ENCODE data around the gene CDH8. TPM values are rescaled to one million over a fixed set of nuclear protein-coding genes. Genes with fewer than 3 reads are reported as not detected.

The CDH8 gene
- total RNA-seq, 4 donors from 2014 or later = not detected

GRCh38 chr16:62068747-62069146 lies 32.5 kb upstream of the CDH8 start:
- intact Hi-C loops (cut with DNase I) = no loop called here
- TF ChIP-seq POLR2A (IDR thresholded peaks at IDR 0.05) = no peak
- TF ChIP-seq, protein P1, sequence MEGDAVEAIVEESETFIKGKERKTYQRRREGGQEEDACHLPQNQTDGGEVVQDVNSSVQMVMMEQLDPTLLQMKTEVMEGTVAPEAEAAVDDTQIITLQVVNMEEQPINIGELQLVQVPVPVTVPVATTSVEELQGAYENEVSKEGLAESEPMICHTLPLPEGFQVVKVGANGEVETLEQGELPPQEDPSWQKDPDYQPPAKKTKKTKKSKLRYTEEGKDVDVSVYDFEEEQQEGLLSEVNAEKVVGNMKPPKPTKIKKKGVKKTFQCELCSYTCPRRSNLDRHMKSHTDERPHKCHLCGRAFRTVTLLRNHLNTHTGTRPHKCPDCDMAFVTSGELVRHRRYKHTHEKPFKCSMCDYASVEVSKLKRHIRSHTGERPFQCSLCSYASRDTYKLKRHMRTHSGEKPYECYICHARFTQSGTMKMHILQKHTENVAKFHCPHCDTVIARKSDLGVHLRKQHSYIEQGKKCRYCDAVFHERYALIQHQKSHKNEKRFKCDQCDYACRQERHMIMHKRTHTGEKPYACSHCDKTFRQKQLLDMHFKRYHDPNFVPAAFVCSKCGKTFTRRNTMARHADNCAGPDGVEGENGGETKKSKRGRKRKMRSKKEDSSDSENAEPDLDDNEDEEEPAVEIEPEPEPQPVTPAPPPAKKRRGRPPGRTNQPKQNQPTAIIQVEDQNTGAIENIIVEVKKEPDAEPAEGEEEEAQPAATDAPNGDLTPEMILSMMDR (IDR thresholded peaks at IDR 0.05) = no peak

DNA sequence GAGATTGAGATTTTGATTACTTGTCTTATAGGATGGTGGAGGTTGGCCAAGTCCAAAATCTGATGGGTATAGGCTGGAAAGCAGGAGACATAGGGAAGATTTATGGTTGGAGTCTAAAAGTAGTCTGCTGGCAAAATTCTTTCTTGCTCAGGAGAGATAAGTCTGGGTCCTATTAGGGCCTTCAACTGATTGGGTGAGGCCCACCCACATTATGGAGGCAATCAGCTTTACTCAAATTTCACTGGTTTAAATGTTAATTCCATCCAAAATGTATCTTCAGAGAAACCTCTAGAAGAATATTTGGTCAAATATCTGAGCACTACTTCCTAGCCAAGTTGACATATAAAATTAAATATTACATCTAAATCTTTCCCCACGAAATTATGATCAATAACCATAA lies 31.7 kb upstream of the CDH8 start:
- Histone ChIP-seq H3K4me1 (no peaks in the 10 kb centered on the region), H3K9me3 (no peaks in the 10 kb centered on the region), H3K4me3 (replicated peaks in 1 of 3) (no peak overlapping the region), H3K27ac (no peak overlapping the region), H3K27me3 (no peaks in the 10 kb centered on the region), H3K36me3 (no peaks in the 10 kb centered on the region)
- DNase-seq = no peak
- 73 to 85% methylated on average over 1 of the region's 1 CpG for WGBS, 2 donors
- no peak for TF ChIP-seq POLR2A (IDR thresholded peaks at IDR 0.05)
- TF ChIP-seq, protein P1 (IDR thresholded peaks at IDR 0.05) = no peak
- intact Hi-C loops (cut with DNase I) = no loop called here

More at GRCh38 chr16:62068747-62069146, 32.5 kb upstream of the CDH8 start:
- WGBS, 2 donors = 86 to 88% methylated on average over 1 of the region's 1 CpG
- Histone ChIP-seq H3K36me3 (no peaks in the 10 kb centered on the region), H3K4me3 (replicated peaks in 1 of 3) (no peak overlapping the region), H3K27ac (no peak overlapping the region), H3K4me1 (no peaks in the 10 kb centered on the region), H3K27me3 (no peaks in the 10 kb centered on the region), H3K9me3 (no peaks in the 10 kb centered on the region)
- no peak for DNase-seq

DNA sequence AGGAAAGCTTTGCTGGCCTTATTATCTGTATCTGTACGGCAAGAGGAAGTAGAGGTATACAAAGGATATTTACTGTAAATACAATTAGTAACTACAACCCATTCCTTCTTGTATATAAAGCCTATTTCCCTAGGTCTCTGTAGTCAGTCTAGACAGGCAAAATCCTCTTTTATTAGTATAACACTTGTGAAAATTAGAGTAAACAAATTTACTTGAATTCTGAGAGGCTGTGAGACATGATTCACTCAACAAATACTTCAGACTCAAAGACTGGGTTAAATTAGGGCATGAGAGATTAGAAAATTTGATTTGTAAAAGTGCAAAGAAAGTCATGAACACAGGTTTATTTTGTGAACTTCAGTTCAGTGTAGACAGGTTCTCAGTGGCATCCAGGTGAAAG lies 30.9 kb upstream of the CDH8 start:
- TF ChIP-seq POLR2A (IDR thresholded peaks at IDR 0.05) = no peak
- TF ChIP-seq, protein P1 (IDR thresholded peaks at IDR 0.05) = no peak
- H3K9me3 ChIP-seq = no peaks in the 10 kb centered on the region
- no peaks in the 10 kb centered on the region for H3K36me3 ChIP-seq
- no peaks in the 10 kb centered on the region for H3K27me3 ChIP-seq
- intact Hi-C loops (cut with DNase I) = no loop called here
- no peaks in the 10 kb centered on the region for H3K4me1 ChIP-seq
- WGBS, 2 donors = 77 to 83% methylated on average over 1 of the region's 1 CpG
- H3K4me3 ChIP-seq (replicated peaks in 1 of 3) = no peak overlapping the region
- H3K27ac ChIP-seq = no peak overlapping the region
- DNase-seq = no peak

- no peaks in the 10 kb centered on the region for H3K4me1 ChIP-seq
- H3K9me3 ChIP-seq = no peaks in the 10 kb centered on the region
- TF ChIP-seq POLR2A (IDR thresholded peaks at IDR 0.05) = no peak
- TF ChIP-seq, protein P1 (IDR thresholded peaks at IDR 0.05) = no peak
- no peak overlapping the region for H3K4me3 ChIP-seq (replicated peaks in 1 of 3)
- no peak overlapping the region for H3K27ac ChIP-seq
- intact Hi-C loops (cut with DNase I) = no loop called here
- WGBS, 2 donors = 67 to 86% methylated on average over 5 of the region's 5 CpGs
- no peaks in the 10 kb centered on the region for H3K36me3 ChIP-seq
- DNase-seq = no peak
- H3K27me3 ChIP-seq = no peaks in the 10 kb centered on the region
These were observed 30.5 kb upstream of the CDH8 start for GRCh38 chr16:62066747-62067146.

DNA sequence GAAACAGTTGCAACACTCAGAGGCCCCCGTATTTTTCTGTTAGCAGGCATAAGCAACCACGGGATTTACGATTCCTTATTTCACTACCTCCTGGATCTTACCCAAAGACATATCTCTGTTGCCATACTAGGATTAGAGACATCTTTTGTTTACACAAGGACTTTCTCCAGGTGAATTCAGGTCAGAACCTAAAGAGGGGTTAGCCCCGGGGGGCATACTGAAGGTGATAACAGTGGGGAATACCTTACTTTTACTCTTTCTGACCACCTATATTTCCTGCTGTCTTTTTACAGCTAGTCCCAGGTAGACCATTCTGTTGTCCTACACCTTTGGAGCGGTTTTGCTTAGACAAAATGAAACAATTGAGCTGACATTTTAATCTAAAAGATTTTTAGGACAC lies 27.9 kb upstream of the CDH8 start:
- no peaks in the 10 kb centered on the region for H3K4me1 ChIP-seq
- no peaks in the 10 kb centered on the region for H3K27me3 ChIP-seq
- DNase-seq = no peak
- no peaks in the 10 kb centered on the region for H3K9me3 ChIP-seq
- 62 to 78% methylated on average over 5 of the region's 5 CpGs for WGBS, 2 donors
- H3K27ac ChIP-seq = no peak overlapping the region
- TF ChIP-seq, protein P1 (IDR thresholded peaks at IDR 0.05) = no peak
- no peak for TF ChIP-seq POLR2A (IDR thresholded peaks at IDR 0.05)
- H3K4me3 ChIP-seq (replicated peaks in 1 of 3) = no peak overlapping the region
- H3K36me3 ChIP-seq = no peaks in the 10 kb centered on the region
- intact Hi-C loops (cut with DNase I) = no loop called here

Data from thyroid gland (tissue), 4 donors.